Transverse colon (tissue), 4 donors: ENCODE measurements around the gene DLK2. TPM values are rescaled to one million over a fixed set of nuclear protein-coding genes. Genes with fewer than 3 reads are reported as not detected.
"Not testable (repeated sequence)": the region's sequence is repeated elsewhere in the genome, so short reads cannot be mapped to it uniquely, and the experiment has no call there.

Experiments
- DNase-seq: peaks from one replicate; pipeline ENCODE4 v3.0.0-alpha.2; 2019
- H3K27ac ChIP-seq, 4 donors: fragments of 200-600 bp; sonication (generic); 2 replicates each; pipeline ENCODE4 v1.5.1; 2016 to 2018; ENCODE audit warnings: inconsistent platforms in 4 of 4
- H3K27me3 ChIP-seq: fragments of 200-600 bp; sonication (generic); 2 replicates; pipeline ENCODE4 v1.5.1; 2017; ENCODE audit warnings: inconsistent platforms
- H3K36me3 ChIP-seq, 4 donors: fragments of 200-600 bp; sonication (generic); 2 replicates each; pipeline ENCODE4 v1.5.1; 2017 to 2019; ENCODE audit warnings: inconsistent platforms in 4 of 4
- H3K4me1 ChIP-seq, 4 donors: fragments of 200-600 bp; sonication (generic); 2 replicates each; pipeline ENCODE4 v1.5.1; 2017 to 2020; ENCODE audit warnings: inconsistent platforms in 4 of 4
- H3K4me3 ChIP-seq, 4 donors: fragments of 200-600 bp; sonication (generic); 1 replicate in 1 of 4; 2 replicates in 3 of 4; pipeline versions ENCODE4 v1.5.1 to v1.6.1; 2017 to 2019; ENCODE audit warnings: inconsistent platforms in 4 of 4
- H3K9me3 ChIP-seq, 2 donors: fragments of 200-600 bp; sonication (generic); 2 replicates each; pipeline ENCODE4 v1.5.1; 2017 to 2019; ENCODE audit warnings: inconsistent platforms in 2 of 2
- EP300 ChIP-seq: sonication (generic); formaldehyde crosslinking; IDR thresholded peaks from one replicate; pipeline ENCODE4 v1.6.1; 2017; ENCODE audit warnings: antibody characterized with exemption, low read depth
- POLR2A ChIP-seq: fragments of 450-650 bp; IDR thresholded peaks from one replicate; pipeline ENCODE4 v1.6.1; 2016; ENCODE audit warnings: antibody characterized with exemption, mild to moderate bottlenecking, moderate library complexity
- POLR2AphosphoS5 ChIP-seq, 3 donors: sonication (generic); formaldehyde crosslinking; IDR thresholded peaks; one replicate each; pipeline ENCODE4 v1.6.1; 2016; ENCODE audit warnings: antibody characterized with exemption in 3 of 3
- WGBS, 2 donors: methylation state at CpG; one replicate each; pipeline ENCODE4 v1.1.5; 2018; ENCODE audit warnings: low coverage in 1 of 2; 5-methylcytosine and 5-hydroxymethylcytosine counted together
- in situ Hi-C, 4 donors: fragments of 200-750 bp; cut with MboI; loops; one replicate each; pipeline versions ENCODE4 v1.15.0 to v1.15.1; 2017; ENCODE audit warnings: low sequenced_read_pairs in 3 of 4, low pct_ligation_motif_present in 1 of 4, low pct_unique_long_range_greater_than_20kb in 1 of 4
- intact Hi-C: fragments of 100-400 bp; cut with DNase I; formaldehyde crosslinking; loops from one replicate; pipeline ENCODE4 v1.15.1; 2023; ENCODE audit warnings: low total_unique reads
- total RNA-seq, 4 donors: library from RNA; depleted of rRNA; stranded (reverse); fragments of >200 nt; gene quantifications; one replicate each; pipeline ENCODE4 v1.1.0, GENCODE V29; 2016
- TF ChIP-seq, protein P1 (sequence below), 5 experiments: fragments of 200-600 bp in 3 of 5; fragments of 450-650 bp in 2 of 5; sonication (generic) in 3 of 5; IDR thresholded peaks; 1 replicate in 2 of 5; 2 replicates in 3 of 5; pipeline ENCODE4 v1.5.1; 2016 to 2017; ENCODE audit warnings: antibody characterized with exemption in 5 of 5, inconsistent platforms in 3 of 5, mild to moderate bottlenecking in 2 of 5, moderate library complexity in 1 of 5

The DLK2 gene
- total RNA-seq, 4 donors from 2014 or later, result 0.95 to 1.1 TPM; not detected in 2

GRCh38 chr6:43461936-43462335 lies 6.6 kb upstream of the DLK2 start:
- TF ChIP-seq, protein P1, sequence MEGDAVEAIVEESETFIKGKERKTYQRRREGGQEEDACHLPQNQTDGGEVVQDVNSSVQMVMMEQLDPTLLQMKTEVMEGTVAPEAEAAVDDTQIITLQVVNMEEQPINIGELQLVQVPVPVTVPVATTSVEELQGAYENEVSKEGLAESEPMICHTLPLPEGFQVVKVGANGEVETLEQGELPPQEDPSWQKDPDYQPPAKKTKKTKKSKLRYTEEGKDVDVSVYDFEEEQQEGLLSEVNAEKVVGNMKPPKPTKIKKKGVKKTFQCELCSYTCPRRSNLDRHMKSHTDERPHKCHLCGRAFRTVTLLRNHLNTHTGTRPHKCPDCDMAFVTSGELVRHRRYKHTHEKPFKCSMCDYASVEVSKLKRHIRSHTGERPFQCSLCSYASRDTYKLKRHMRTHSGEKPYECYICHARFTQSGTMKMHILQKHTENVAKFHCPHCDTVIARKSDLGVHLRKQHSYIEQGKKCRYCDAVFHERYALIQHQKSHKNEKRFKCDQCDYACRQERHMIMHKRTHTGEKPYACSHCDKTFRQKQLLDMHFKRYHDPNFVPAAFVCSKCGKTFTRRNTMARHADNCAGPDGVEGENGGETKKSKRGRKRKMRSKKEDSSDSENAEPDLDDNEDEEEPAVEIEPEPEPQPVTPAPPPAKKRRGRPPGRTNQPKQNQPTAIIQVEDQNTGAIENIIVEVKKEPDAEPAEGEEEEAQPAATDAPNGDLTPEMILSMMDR (IDR thresholded peaks at IDR 0.05), result no peak
- TF ChIP-seq EP300, result no peak
- TF ChIP-seq POLR2A, result no peak
- no peak for TF ChIP-seq POLR2AphosphoS5 (IDR thresholded peaks at IDR 0.05)
- Histone ChIP-seq H3K9me3 (no peaks in the 10 kb centered on the region), H3K4me1 (no peaks in the 10 kb centered on the region), H3K27me3 (peaks cover 81% of the 10 kb centered on the region), H3K4me3 (no peak overlapping the region), H3K27ac (no peak overlapping the region), H3K36me3 (no peaks in the 10 kb centered on the region)
- intact Hi-C loops (no loop called here), in situ Hi-C loops (no loop called here)
- DNase-seq, result no peak
- whole genome bisulfite sequencing, 2 donors, result 71 to 78% methylated on average over 1 to 5 of the region's 5 CpGs

- no peaks in the 10 kb centered on the region for H3K36me3 ChIP-seq
- peaks cover 88% of the 10 kb centered on the region for H3K27me3 ChIP-seq
- no peaks in the 10 kb centered on the region for H3K9me3 ChIP-seq
- H3K27ac ChIP-seq, result no peak overlapping the region
- no peak for TF ChIP-seq POLR2AphosphoS5 (IDR thresholded peaks at IDR 0.05)
- TF ChIP-seq POLR2A, result no peak
- no peak for TF ChIP-seq EP300
- TF ChIP-seq, protein P1 (IDR thresholded peaks at IDR 0.05), result no peak
- in situ Hi-C loops (no loop called here), intact Hi-C loops (no loop called here)
- 80% methylated on average over 4 of the region's 4 CpGs; no CpG with 5 or more reads in 1 of the 2 donors for WGBS, 2 donors
- peaks cover 0 to 9% (median 8%) of the 10 kb centered on the region in 4 donors for H3K4me1 ChIP-seq
- DNase-seq, result no peak
- H3K4me3 ChIP-seq, result no peak overlapping the region
Observed at GRCh38 chr6:43460032-43460431, 4.7 kb upstream of the DLK2 start.

DNA sequence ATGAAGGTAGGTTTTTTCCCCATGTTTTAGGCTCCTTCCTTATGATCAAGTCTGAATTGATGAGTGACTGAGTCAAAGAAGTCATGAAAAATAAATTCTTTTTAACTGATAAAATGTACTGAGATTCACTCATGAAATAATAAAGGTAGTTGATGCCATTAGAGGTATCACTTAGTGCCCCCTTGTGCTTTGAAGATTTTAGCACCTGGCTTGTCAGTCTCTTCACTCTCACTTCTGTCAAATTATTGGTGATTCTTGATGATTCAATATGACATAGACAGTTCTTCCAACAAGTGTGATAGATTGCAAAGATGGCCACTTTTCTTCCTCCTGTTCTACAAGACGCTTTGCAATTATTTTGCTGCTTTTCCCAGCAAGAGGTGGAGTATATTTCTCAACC lies 4.2 kb upstream of the DLK2 start:
- peaks cover 0 to 14% (median 13%) of the 10 kb centered on the region in 4 donors for H3K4me1 ChIP-seq
- in situ Hi-C loops (no loop called here), intact Hi-C loops (no loop called here)
- TF ChIP-seq, protein P1 (IDR thresholded peaks at IDR 0.05), result no peak
- TF ChIP-seq EP300, result no peak
- no peak for TF ChIP-seq POLR2AphosphoS5 (IDR thresholded peaks at IDR 0.05)
- no peak for TF ChIP-seq POLR2A
- H3K27me3 ChIP-seq, result peaks cover 88% of the 10 kb centered on the region
- no peak overlapping the region for H3K4me3 ChIP-seq
- no peak overlapping the region for H3K27ac ChIP-seq
- 33 to 58% methylated on average over 1 of the region's 1 CpG for WGBS, 2 donors
- no peaks in the 10 kb centered on the region for H3K36me3 ChIP-seq
- no peaks in the 10 kb centered on the region for H3K9me3 ChIP-seq
- no peak for DNase-seq

- Histone ChIP-seq H3K27me3 (peaks cover 81% of the 10 kb centered on the region), H3K4me1 (peaks cover 0 to 19% (median 17%) of the 10 kb centered on the region in 4 donors)
- H3K36me3 ChIP-seq, DNase-seq, H3K9me3 ChIP-seq, intact Hi-C loops, H3K27ac ChIP-seq, H3K4me3 ChIP-seq, in situ Hi-C loops: not testable (repeated sequence)
- WGBS, 2 donors, result 89 to 98% methylated on average over 7 to 14 of the region's 15 CpGs
Observed at GRCh38 chr6:43458154-43458553, 2.8 kb upstream of the DLK2 start.

- peaks cover 76% of the 10 kb centered on the region for H3K27me3 ChIP-seq
- H3K9me3 ChIP-seq, result no peaks in the 10 kb centered on the region
- no peak overlapping the region for H3K27ac ChIP-seq
- H3K4me3 ChIP-seq, result no peak overlapping the region
- no peaks in the 10 kb centered on the region for H3K36me3 ChIP-seq
- intact Hi-C loops, result no loop called here
- in situ Hi-C loops, result no loop called here
- DNase-seq, result no peak
- peaks cover 0 to 19% (median 17%) of the 10 kb centered on the region in 4 donors for H3K4me1 ChIP-seq
- 32 to 53% methylated on average over 5 to 9 of the region's 9 CpGs for WGBS, 2 donors
- TF ChIP-seq, protein P1 (IDR thresholded peaks at IDR 0.05), result no peak
- TF ChIP-seq POLR2AphosphoS5 (IDR thresholded peaks at IDR 0.05) (no peak), POLR2A (no peak), EP300 (no peak)
Observed at GRCh38 chr6:43457643-43458042, 2.3 kb upstream of the DLK2 start.
